Suprapubic skin (tissue), 3 donors: ENCODE results near the gene KREMEN1.

Experiments
- POLR2AphosphoS5 ChIP-seq, 3 donors: sonication (generic); formaldehyde crosslinking; IDR thresholded peaks; one replicate each; pipeline ENCODE4 v1.6.1; 2017; ENCODE audit warnings: antibody characterized with exemption in 3 of 3
- TF ChIP-seq, protein P1 (sequence below), 2 donors: fragments of 200-600 bp in 1 of 2; fragments of 450-650 bp in 1 of 2; sonication (generic) in 1 of 2; IDR thresholded peaks; one replicate each; pipeline ENCODE4 v1.5.1; 2016 to 2019; ENCODE audit warnings: antibody characterized with exemption in 2 of 2, mild to moderate bottlenecking in 1 of 2, moderate library complexity in 1 of 2

DNA sequence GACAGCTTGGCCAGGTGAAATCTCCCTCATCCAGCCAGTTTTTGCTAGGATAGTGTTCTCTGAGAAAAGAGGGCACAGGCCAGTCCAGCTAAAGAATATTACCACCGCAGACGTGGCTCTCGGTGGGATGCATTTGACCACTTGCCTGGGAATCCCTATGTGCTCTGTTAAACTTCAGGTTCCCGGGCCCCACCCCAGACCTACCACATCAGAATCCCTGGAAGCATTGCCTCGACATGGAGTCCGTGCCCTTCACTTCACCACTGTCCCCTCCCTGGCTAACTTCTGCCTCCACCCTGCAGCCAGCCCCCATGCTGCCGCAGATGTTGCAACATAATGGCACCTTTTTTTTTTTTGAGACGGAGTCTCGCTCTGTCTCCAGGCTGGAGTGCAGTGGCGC lies 76.0 kb downstream of the KREMEN1 start:
- TF ChIP-seq POLR2AphosphoS5 (IDR thresholded peaks at IDR 0.05), result no peak
- TF ChIP-seq, protein P1, sequence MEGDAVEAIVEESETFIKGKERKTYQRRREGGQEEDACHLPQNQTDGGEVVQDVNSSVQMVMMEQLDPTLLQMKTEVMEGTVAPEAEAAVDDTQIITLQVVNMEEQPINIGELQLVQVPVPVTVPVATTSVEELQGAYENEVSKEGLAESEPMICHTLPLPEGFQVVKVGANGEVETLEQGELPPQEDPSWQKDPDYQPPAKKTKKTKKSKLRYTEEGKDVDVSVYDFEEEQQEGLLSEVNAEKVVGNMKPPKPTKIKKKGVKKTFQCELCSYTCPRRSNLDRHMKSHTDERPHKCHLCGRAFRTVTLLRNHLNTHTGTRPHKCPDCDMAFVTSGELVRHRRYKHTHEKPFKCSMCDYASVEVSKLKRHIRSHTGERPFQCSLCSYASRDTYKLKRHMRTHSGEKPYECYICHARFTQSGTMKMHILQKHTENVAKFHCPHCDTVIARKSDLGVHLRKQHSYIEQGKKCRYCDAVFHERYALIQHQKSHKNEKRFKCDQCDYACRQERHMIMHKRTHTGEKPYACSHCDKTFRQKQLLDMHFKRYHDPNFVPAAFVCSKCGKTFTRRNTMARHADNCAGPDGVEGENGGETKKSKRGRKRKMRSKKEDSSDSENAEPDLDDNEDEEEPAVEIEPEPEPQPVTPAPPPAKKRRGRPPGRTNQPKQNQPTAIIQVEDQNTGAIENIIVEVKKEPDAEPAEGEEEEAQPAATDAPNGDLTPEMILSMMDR (IDR thresholded peaks at IDR 0.05), result no peak
